DOHH2 (cell line): ENCODE data around the gene NXT2.

Source experiments
- CTCF ChIP-seq: fragments of 200-600 bp; sonication (generic); IDR thresholded peaks from one replicate; pipeline ENCODE4 v1.5.1; 2014; ENCODE audit warnings: antibody characterized with exemption, mild to moderate bottlenecking, low read depth, low read length; ENCODE audit not compliant: poor library complexity, severe bottlenecking
- EZH2phosphoT487 ChIP-seq: fragments of 200-600 bp; sonication (generic); IDR thresholded peaks from 2 replicates; pipeline ENCODE4 v1.6.1; 2017; ENCODE audit warnings: borderline replicate concordance, mild to moderate bottlenecking, antibody characterized with exemption, low read length, moderate library complexity, mixed read lengths

DNA sequence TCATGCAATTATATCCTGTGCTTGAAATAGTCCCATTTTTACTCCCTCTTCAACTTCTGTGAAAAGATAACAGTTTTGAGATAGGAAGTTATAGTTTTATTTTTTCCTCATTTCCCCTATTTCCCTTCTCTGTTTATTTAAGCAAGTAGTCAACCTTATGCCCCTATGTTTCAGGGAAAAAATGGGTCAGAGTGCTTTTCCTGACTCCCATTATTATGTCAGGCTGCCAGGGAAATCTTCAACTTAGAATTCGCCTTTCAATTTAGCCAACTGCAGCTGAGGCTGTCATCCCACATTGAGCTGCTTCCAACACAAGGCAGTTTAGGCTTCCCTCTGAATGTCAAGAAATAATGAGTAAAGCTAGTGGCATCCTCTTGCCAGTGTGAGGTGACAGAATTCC, 42.3 kb downstream of the NXT2 start:
- TF ChIP-seq CTCF (no peak), EZH2phosphoT487 (no peak)
